Panc1 (cell line): ENCODE measurements around the gene CHP2.

Experiments used
- CTCF ChIP-seq: fragments of 450-650 bp; IDR thresholded peaks from 2 replicates; pipeline ENCODE4 v1.5.1; 2017; ENCODE audit warnings: mild to moderate bottlenecking
- SIN3A ChIP-seq: IDR thresholded peaks from 2 replicates; pipeline ENCODE4 v1.6.1; 2012; ENCODE audit warnings: low read depth, mild to moderate bottlenecking, low read length, moderate library complexity, borderline replicate concordance; ENCODE audit not compliant: insufficient read depth
- TF ChIP-seq, protein P1 (sequence below), 2 experiments: IDR thresholded peaks; 2 replicates each; pipeline ENCODE4 v1.6.1; 2011 to 2012; ENCODE audit warnings: low read depth in 2 of 2, control low read depth in 1 of 2, low read length in 1 of 2, mild to moderate bottlenecking in 1 of 2, moderate library complexity in 1 of 2; ENCODE audit not compliant: insufficient read depth in 1 of 2

DNA sequence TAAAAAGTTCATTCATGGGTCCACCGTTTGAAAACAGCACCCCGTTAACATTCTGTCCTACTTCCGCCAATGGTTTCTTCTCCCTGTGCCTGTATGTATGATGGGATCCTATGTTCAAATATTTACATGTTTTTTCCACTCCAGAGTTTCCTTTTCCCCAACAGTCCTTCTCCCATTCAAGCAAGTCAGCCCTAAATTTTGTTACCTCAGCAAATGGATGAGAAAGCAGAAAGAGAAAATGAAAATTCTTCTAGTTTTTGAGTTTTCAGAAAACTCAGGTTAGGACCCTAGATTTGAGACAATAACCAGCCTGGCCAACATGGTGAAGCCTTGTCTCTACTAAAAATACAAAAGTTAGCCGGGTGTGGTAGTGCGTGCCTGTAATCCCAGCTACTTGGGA is 38.3 kb upstream of the CHP2 start:
- TF ChIP-seq CTCF (no peak), SIN3A (no peak)
- TF ChIP-seq, protein P1, sequence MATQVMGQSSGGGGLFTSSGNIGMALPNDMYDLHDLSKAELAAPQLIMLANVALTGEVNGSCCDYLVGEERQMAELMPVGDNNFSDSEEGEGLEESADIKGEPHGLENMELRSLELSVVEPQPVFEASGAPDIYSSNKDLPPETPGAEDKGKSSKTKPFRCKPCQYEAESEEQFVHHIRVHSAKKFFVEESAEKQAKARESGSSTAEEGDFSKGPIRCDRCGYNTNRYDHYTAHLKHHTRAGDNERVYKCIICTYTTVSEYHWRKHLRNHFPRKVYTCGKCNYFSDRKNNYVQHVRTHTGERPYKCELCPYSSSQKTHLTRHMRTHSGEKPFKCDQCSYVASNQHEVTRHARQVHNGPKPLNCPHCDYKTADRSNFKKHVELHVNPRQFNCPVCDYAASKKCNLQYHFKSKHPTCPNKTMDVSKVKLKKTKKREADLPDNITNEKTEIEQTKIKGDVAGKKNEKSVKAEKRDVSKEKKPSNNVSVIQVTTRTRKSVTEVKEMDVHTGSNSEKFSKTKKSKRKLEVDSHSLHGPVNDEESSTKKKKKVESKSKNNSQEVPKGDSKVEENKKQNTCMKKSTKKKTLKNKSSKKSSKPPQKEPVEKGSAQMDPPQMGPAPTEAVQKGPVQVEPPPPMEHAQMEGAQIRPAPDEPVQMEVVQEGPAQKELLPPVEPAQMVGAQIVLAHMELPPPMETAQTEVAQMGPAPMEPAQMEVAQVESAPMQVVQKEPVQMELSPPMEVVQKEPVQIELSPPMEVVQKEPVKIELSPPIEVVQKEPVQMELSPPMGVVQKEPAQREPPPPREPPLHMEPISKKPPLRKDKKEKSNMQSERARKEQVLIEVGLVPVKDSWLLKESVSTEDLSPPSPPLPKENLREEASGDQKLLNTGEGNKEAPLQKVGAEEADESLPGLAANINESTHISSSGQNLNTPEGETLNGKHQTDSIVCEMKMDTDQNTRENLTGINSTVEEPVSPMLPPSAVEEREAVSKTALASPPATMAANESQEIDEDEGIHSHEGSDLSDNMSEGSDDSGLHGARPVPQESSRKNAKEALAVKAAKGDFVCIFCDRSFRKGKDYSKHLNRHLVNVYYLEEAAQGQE (IDR thresholded peaks at IDR 0.05; ENCODE audit: insufficient read depth in 1 of 2, low read depth in 2 of 2, low read length in 1 of 2): no peak
